Measurements from ENCODE around the gene TNNI2.

The TNNI2 gene

DNA sequence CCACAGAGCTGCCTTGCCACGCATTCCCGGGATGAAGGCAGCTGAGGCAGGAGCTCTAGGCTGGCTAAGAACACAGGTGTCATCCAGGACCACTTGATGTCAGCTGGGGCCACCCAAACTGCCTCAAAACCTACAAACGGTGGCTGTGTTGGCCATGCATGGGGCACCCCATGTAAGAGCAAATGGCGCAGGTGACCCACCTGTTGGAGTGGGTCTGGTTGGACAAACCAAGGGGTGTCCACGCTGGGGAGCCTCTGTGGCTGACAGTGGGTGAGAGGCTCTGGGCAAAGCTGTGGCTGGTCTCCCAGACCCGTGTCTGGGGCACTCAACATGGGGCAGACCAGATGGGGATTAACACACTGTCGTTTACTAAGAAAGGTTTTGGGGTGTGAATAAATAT is 23.0 kb upstream of the TNNI2 start:
- TF ChIP-seq, protein P1, sequence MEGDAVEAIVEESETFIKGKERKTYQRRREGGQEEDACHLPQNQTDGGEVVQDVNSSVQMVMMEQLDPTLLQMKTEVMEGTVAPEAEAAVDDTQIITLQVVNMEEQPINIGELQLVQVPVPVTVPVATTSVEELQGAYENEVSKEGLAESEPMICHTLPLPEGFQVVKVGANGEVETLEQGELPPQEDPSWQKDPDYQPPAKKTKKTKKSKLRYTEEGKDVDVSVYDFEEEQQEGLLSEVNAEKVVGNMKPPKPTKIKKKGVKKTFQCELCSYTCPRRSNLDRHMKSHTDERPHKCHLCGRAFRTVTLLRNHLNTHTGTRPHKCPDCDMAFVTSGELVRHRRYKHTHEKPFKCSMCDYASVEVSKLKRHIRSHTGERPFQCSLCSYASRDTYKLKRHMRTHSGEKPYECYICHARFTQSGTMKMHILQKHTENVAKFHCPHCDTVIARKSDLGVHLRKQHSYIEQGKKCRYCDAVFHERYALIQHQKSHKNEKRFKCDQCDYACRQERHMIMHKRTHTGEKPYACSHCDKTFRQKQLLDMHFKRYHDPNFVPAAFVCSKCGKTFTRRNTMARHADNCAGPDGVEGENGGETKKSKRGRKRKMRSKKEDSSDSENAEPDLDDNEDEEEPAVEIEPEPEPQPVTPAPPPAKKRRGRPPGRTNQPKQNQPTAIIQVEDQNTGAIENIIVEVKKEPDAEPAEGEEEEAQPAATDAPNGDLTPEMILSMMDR (IDR thresholded peaks at IDR 0.05; ENCODE audit: low read depth, low read length) = no peak
- no peak overlapping the region for H3K4me3 ChIP-seq (ENCODE audit: low read depth, low read length)

DNA sequence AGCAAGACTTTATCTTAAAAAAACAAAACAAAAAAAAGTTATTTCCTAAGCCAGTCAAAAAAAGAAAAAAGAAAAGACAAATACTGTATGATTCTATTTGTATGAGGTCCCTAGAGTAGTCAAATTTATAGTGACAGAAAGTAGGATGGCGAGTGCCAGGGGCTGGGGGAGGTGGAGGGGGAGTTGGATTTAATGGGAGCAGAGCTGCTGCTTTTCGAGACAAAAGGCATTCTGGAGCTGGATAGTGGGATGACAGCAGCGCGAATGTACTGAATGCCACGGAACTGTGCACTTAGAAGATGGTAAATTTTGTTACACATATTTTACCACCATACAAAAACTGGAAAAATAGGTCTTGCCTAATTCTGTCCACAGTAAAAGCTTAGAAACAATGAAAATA is 21.8 kb upstream of the TNNI2 start:
- TF ChIP-seq, protein P1 (IDR thresholded peaks at IDR 0.05; ENCODE audit: low read depth, low read length) = no peak
- no peak overlapping the region for H3K4me3 ChIP-seq (ENCODE audit: low read depth, low read length)

DNA sequence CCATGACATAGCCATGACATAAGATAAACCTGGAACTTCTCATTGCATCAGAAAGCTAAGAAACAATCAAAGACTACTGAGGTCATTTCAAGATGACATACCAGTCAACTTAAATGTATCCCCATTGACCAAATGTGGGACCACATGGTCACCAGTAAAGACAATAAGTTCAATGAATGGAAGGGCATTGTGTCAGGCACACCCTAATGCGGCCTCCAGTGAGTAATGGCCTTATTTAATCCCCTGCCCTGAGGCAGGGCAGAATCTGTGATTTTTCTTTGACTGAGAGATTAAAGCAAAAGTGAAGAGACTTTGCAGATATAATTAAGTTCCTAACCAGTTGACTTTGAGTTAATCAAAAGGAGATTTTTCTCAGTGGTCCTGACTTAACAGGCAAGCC is 21.3 kb upstream of the TNNI2 start:
- TF ChIP-seq, protein P1 (IDR thresholded peaks at IDR 0.05; ENCODE audit: low read depth, low read length) = no peak
- H3K4me3 ChIP-seq (ENCODE audit: low read depth, low read length) = no peak overlapping the region

DNA sequence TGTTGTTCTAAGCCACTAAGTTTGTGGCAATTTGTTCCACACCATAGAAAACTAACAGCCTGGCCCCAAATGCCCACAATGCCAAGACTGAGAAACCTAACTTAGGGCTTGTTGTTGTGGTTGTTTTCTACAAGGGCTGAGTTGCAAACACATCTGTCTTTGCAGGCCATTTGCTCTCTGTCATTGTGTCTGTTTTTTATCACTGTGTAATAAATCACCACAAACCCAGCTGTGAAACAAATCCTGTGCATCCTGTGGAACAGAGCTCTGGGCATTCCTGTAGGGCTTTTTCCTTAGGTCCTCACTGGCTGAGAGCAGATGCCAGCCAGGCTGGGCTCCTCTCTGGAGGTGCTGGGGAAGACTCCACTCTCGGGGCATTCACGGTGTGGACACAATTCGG is 19.7 kb upstream of the TNNI2 start:
- TF ChIP-seq, protein P1 (IDR thresholded peaks at IDR 0.05; ENCODE audit: low read depth, low read length) = no peak
- no peak overlapping the region for H3K4me3 ChIP-seq (ENCODE audit: low read depth, low read length)

DNA sequence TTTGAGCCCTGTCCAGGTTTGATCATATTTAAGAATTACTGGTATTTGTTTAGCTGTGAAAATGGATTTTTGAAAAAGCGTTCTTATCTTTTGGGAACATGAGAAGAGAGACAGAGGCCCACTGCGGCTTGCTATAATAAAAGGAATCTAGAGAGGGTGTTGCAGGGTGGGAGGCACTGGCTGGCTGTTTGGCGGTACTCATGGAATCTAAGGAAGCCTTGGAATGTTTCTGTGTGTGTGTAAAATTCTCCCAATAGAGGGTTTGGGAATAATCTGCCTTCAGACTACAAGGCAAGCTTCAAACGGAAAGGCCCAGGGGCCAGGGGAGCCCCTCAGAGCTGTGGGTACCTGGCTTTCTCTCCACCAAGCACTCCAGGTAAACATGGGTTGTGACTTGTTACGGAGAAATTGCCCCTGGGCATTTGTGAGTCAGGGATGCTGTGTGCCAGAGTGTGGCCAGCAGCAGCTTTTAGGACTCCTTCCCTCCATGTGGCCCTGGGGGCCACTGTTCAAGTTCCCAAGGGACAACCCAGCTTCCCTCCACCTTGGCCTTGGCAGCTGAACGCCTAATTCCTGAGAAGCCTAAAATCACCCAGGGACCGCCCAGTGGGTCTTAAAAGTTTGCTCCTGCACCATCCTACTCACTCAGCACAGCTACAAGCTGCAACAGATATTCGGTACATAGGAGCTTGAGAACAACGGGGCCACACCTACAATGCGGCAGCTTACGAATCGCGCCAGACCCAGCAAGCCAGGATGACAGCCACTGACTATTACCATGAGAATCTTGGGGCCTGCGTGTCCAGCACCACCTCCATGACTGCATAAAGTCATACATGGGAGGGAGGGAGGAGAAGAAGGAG is 18.1 kb upstream of the TNNI2 start:
- TF ChIP-seq, protein P1 (IDR thresholded peaks at IDR 0.05; ENCODE audit: low read depth, low read length) = no peak
- H3K4me3 ChIP-seq (ENCODE audit: low read depth, low read length) = no peak overlapping the region

DNA sequence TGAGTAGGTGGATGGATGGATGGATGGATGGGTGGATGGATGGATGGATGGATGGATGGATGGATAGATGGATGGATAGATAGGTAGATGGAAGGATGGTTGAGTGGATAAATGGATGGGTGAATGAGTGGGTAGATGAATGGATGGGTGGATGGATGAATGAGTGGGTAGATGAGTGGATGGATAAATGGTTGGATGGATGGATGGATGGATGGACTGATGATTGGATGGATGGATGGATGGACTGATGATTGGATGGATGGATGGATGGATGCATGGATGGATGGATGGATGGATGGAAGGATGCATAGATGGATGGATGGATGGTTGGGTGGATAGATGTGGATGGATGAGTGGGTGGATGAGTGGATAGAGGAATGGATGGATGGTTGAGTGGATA is 17.2 kb upstream of the TNNI2 start:
- H3K4me3 ChIP-seq (ENCODE audit: low read depth, low read length) = no peak overlapping the region
- TF ChIP-seq, protein P1 (IDR thresholded peaks at IDR 0.05; ENCODE audit: low read depth, low read length) = no peak

DNA sequence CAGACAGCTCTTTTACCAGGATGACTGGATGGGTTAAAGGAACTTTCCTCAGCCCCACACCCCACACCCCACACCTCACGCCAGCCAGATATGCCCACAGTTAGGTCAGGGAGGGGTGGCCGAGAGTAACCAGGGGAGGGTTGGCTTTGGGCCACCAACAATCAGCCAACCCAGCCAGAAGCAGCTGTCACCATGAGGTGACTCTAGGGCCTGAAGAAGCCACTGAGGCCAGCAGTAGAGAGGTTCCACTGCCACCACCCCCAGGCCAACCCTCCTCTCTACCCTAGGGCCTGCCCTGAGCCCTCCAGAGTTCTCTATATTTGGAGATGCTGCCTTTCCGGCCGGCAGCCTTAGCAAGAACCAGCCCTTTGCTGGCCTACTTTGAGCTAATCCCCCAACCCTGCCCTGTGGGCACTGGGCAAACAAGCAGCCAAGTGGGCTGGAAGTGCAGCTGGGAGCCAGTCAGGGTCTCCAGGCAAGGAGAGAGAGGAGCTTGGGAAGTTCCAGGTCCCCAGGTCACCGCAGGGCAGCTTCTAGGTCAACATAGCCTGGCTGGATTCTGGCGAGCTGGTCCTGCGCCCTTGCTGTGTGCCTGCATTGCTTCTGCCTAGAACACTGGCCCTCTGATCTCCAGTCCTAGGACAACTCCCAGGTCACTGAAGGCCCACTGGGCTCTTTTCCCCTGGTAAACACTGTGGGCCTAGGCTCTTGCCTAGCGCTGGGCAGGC is 16.0 kb upstream of the TNNI2 start:
- TF ChIP-seq, protein P1 (IDR thresholded peaks at IDR 0.05; ENCODE audit: low read depth, low read length) = no peak
- H3K4me3 ChIP-seq (ENCODE audit: low read depth, low read length) = no peak overlapping the region
